SW 1271 (cell line): Measurements from ENCODE around the gene ZNF91.
"Not testable (repeated sequence)": the region's sequence is repeated elsewhere in the genome, so short reads cannot be mapped to it uniquely, and the experiment has no call there.

Experiments
- DNase-seq, 2 experiments: peaks; one replicate each; lab custom pipeline; 2025; lab: John Stamatoyannopoulos, UW

The ZNF91 gene

DNA sequence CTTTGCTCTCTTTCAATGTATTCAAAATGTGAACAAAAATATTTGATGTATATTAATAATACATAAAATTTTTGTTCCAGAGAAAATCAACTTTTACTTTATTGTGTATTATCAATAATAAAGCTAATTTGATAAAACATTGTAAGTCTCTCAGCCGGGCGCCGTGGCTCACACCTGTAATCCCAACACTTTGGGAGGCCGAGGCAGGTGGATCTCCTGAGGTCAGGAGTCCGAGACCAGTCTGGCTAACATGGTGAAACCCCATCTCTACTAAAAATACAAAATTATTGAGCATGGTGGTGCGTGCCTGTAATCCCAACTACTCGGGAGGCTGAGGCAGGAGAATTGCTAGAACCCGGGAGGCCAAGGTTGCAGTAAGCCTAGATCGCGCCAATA lies 449 bp upstream of the ZNF91 start:
- DNase-seq: not testable (repeated sequence)

DNA sequence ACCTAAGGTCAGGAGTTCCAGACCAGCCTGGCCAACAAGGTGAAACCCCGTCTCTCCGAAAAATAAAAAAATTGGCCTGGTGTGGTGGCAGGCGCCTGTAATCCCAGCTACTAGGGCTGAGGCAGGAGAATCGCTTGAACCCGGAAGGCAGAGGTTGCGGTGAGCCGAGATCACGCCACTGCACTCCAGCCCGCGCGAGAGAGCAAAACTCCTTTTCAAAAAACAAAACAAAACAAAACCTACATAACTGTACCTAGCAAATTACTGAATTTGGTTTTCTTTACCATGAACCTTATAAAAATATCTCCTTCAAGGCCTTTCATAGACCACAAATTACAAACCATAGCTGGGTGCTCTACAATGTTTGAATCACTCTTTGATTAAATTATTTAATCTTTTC lies 760 bp downstream of the ZNF91 start:
- no peak for DNase-seq

DNA sequence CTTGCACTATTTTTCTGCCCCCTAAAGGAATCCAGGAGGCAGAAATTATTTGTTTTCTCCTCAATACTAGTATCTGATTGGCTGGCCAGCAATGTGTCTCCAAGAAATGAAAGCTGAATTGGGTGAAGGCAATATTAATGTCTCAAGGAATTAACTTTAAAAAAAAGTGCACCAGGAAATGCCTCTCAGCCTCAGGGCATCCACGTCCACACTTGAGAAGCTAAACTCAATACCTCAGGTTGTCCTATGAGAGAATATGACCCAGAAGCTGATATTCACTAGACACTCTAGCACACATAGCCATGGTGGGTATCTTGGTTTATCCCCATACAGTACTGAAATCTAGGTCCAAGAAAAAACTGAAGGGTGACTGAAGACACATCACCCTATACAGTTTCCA lies 2.1 kb downstream of the ZNF91 start:
- no peak for DNase-seq

DNA sequence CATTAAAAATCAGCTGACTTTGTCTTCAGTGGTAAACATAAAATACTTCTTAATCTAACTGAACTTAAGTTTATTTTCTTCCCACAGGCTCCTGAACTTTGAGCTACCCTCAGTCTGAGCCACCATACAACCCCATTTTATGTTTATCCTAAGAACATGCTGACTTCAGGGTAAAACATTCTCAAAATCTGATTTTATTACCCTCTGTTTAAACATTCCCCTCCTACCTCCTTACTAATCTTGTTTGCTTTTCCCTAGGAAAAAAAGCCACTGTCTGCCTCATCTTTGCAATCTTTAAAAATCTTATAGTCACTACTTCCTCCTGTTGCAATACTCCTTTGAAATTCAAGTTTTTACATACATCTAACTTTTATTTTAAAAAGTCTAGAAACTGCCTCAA lies 4.0 kb downstream of the ZNF91 start:
- DNase-seq: no peak

DNA sequence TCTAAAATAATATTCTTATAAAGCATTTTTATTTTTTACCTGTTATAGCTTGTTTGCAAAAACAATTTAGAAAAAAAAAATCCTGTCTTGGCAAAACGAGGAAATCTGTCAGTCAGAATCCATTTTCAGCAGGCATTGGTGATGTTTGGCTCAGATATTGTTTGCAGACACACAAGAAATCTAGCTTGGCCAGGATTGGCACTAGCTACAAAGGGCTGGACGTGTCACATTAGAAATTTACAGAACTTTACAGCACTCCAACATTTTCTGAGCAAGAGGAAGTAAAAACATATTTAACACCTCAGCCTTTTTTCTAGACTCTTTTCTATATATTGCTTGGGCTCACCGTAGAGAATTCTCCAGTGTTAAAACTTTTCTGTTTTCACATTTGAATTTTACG lies 9.9 kb downstream of the ZNF91 start:
- no peak for DNase-seq

DNA sequence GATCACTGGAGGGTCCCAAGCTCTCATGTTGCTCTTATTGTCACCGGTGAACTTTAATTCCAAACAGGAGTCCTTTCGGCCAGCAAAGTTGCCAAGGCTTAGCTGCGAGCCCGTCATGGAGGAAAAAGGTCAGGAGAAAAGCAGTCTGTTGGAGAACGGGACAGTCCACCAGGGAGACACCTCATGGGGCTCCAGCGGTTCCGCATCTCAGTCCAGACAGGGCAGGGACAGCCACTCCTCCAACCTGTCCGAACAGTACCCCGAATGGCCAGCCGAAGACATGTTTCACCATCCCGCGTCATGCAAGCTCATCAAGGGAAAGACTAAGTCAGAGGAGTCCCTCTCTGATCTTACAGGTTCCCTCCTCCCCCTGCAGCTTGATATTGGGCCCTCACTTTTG lies 10.4 kb downstream of the ZNF91 start:
- no peak for DNase-seq

DNA sequence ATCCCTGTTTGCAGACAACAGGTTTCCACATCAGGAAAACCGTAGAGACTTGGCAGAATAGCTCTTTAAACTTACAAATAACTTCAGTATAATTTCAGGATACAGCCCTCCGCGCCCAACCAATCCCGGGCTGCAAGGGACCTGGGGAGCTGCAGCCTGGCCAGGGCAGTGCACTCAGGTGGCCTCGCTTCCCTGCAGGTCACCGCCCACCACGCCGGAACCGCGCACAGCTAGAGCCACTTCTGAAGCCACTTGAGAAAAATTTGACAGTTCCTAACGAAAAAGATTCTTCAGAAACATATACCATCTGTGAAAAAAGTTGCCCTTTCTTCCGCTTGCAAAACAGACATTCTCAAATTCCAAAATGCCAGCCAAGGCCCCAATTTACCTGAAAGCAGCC lies 11.1 kb downstream of the ZNF91 start:
- DNase-seq: no peak

DNA sequence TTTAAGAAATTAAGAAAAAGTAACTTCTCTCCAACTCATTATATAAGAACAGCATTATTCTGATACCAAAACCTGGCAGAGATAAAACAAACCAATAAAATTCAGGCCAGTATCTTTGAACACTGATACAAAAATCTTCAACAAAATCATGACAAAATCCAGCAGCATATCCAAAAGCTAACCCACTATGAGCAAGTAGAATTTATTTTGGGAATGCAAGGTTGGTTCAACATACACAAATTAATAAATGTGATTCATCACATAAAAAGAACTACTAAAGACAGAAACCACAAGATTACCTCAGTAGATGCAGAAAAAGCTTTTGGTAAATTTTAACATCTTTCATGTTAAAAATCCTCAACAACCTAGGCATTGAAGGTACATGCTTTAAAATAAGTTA lies 12.3 kb downstream of the ZNF91 start:
- no peak for DNase-seq

DNA sequence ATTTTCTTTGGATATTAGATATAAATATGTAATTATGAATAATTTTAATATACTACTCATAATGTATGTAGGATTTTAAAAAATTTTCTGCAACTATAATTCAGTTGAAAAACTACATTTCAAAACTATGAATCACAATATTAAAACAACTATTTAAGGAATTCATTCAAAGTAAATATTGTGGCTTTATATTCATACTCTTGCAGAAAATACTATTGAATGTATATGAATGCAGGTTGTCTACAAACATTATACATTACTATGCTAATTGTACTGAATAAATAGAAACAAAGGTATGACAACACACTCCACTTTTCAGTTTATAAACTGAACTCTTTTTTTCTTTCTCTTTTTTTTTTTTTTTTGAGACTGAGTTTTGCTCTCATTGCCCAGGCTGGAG lies 14.2 kb downstream of the ZNF91 start:
- no peak for DNase-seq

DNA sequence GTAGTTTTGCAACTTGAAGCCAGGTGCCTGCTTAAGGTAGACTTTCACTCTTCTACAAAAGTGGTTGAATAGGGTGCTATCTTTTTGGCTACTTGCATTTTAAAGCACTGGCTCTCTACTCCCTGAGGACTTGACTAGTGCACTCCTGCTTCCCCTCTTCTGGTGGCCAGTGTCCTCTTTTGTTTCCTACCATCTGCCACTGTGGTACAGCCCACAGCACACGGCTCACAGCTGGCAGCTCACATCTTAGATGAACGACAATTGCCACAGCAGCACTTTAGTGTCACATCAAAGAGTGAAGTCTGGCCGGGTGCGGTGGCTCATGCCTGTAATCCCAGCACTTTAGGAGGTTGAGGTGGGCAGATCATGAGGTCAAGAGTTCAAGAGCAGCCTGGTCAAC lies 15.6 kb downstream of the ZNF91 start:
- DNase-seq: not testable (repeated sequence)

DNA sequence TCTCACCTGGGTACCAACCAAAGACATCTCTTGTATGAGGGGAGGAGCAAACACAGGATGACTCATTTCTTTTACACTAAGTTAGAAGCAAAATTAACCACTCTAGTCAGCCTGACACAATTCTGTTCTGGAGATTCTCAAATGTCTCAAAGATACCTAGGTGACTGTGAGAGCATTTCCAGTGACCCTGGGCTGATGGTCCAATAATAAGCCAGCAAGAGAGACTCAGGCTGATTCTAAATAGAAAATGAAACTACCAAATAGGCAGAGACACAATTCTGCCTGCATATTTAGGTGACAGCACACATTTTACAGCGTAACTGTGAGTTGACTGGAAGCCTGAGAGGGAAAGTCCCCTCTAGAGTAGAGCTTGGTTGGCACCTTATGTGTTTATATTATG lies 16.3 kb downstream of the ZNF91 start:
- no peak for DNase-seq

DNA sequence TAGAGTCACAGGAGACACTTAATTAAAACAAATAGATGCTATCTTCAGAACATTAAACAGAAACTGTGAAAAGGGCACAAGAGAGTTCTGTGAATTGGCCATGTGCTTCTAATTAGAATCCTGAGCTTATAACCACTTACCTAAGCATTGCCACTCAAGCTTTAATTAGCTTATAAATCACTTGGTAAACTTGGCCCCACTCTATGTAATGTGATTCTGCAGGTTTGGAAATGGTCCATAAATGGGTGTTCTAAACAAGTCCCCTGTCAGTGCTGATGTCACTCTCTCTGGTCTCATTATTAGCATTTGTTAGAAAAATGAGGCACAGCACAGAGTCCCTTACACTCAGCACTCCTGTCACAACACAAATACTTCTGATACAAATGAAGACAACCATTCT lies 18.0 kb downstream of the ZNF91 start:
- DNase-seq: no peak

DNA sequence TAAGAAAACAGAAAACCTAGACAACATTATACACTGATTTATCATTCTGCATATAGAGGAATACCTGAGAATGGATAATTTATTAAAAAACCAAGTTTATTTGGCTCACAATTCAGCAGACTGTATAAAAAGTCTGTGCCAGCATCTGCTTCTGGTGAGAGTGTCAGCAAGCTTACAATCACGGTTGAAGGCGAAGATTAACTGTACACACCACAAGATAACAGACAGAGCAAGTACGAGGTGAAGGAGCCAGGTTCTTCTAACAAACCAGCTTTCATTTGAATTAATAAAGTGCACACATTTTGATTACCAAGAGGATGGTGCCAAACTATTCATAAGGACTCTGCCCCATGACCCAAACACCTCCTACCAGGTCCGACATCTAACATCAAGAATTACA lies 28.8 kb downstream of the ZNF91 start:
- DNase-seq: no peak

DNA sequence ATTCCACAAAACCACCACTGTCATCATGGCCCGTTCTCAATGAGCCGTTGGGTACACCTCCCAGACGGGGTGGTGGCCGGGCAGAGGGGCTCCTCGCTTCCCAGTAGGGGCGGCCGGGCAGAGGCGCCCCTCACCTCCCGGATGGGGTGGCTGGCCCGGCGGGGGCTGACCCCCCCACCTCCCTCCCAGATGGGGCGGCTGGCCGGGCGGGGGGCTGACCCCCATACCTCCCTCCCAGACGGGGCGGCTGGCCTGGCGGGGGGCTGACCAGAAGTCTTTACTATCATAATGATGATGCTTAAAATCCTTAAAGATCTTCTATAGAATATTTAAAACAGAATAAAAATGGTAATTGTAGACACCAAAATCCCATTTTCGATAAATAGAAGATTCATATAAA lies 29.2 kb downstream of the ZNF91 start:
- not testable (repeated sequence) for DNase-seq

DNA sequence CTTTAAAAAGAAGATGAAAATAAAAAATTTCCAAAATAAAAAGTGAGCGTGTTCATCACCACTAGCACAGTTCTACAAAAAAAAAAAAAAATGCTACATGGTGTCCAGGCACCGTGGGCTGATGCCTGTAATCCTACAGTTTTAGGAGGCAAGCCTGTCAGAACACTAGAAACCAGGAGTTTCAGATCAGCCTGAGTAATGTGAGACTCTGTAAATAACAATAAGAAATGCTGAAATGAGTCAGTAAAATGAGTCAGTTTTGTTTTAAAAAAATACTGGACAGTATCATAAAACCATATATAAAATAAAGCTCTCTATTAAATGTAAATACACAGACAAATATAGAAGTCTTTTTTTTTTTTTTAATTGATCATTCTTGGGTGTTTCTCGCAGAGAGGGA lies 30.0 kb downstream of the ZNF91 start:
- no peak for DNase-seq

DNA sequence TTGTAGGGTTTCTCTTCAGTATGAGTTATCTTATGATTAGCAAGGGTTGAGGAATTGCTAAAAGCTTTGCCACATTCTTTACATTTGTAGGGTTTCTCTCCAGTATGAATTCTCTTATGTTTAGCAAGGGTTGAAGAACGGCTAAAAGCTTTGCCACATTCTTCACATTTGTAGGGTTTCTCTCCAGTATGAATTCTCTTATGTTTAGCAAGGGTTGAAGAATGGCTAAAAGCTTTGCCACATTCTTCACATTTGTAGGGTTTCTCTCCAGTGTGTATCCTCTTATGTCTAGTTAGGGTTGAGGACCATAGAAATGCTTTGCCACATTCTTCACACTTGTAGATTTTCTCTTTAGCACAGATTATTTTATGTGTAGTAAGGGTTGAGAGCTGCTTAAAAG lies 33.4 kb downstream of the ZNF91 start:
- not testable (repeated sequence) for DNase-seq

DNA sequence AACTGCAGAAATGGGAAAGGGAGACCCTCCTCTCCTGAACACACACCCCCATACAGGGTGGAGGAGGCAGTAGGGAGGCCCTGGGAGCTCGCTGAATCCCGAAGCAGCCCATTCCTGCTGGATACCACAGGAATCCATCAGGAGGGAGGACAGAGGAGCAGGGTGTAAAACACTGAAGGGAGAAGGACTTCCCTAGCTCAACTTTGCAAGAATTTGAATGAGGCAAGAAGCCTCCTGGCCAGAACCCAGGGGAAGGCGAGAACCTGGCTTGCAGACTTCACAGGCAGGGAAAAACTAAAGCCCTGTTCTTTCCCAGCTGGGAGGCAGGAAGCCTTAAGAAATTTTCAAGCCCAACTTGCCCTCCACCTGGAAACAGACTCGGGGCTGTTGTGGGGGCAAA lies 43.5 kb downstream of the ZNF91 start:
- no peak for DNase-seq

DNA sequence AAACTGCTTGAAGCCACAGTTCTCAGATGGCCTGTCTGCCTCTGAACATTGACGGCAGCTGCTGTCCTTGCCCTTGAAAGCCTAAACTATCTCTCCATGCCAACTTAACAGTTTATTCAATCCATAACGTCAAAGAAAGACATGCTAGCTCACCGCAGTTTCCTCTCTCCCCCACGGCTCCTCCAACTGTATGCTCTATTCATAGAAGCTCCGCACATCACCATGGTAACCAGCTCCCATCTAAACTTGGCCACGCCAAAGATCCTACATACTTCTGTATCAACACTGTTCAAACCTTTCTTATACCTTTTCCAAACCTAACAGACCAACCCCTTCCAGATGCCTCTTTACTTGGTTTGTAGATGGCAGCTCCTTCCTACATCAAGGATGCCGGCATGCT lies 48.6 kb downstream of the ZNF91 start:
- no peak for DNase-seq

DNA sequence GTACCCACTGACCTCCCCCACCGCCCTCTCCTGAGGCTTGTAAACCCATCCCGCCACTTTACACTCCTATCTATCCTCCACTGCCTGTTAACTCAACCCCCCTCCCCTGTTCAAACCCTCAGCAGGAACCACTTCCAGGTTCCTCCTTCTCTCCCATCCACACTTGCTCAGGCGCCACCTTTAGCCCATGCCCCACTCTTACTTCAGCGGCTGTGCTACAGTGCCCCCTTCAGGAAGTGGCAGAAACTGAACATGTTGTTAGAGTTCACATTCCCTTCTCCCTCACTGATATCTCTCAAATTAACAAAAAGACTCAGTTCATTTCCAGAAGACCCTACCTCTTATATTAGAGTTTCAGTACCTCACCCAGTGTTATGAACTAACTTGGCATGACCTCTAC lies 49.4 kb downstream of the ZNF91 start:
- no peak for DNase-seq

DNA sequence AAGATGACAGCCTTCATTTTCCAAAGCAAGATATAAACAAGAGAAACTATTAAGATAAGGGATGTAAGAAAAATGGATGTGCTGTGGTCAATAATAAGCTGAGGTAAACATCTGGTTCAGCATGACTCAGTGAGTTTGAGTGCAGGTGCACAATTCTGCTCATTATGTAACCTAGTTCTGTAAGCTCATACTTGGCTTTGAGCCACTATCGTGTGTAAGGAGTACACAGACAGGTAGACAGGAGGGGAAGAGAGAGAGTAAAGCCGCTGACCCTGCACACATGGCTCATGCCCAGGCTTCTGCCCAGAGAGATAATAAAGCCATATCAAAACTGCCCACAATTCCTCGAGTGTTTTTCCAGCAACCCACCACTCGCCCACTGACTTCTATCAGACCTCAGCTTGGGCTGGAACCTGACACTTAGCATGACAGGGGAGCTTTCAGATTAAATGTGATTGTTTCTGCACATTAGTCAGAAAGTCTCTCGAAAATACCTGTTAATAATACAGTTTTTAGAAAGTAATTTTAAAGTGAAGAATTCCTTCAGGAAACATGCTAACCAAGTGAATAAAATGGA lies 51.7 kb downstream of the ZNF91 start:
- no peak for DNase-seq

DNA sequence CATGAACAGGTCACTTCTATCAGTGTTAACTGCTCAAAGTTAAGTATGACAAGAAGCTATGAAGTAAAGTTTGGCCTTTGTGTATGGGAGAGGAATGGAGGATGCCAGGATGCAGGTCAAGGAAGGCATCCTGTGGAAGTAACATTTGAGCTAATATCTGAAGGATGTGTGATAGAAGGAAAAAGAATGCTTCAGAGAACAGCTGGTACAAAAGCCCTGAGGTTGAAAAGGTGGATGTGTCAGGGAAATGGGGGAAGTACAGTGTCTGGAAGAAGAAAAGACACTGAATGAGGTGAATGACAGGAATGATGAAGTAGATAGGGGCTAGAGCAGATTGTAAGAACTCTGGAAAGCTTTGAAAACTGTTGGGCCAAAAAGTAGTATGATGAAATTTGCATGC lies 67.1 kb downstream of the ZNF91 start:
- DNase-seq: no peak

DNA sequence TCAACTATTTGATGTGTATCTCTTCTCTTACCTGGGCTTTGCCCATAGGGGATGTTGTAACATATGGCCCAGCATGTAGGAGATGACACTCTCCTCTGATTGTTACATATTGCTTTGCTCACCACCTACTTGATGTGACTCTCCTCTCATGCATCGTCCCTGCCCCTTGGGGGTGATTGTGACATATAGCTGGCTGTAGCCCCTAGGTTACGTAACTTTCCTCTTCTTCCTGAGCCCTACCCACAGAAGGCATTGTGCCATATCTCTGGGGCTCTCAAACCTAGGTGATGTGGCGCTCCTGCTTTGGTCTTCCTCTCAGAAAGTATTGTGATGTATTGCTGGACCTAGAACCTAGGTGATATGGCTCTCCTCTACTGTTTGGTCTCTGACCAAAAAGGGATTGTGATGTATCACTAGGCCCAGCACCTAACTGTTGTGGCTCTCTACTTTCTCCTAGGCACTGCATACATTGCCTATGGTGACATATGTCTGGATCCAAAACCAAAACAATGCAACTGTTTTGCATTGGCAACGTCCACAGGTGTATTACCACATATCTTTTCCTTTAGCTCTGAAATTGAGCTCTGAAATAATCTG lies 73.2 kb downstream of the ZNF91 start:
- peak in 1 of 2 experiments; percentile 5 for DNase-seq

DNA sequence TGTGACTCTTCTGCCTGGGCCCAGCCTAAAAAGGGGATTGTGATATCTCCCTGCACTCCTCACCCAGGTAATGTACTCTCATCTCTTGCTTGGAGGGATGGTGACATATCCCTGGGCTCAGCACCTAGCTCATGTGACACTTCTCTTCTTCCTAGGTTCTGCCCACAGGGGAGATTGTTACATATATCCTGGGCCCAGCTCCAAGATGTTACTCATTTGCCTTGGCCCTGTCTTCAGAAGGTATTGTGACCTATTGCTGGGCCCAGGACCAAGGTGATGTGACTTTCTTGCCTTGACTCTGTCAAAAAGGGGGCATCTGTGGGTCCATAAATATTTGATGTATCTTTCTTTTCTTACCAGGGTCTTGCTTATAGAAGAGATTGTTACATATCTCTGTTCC lies 73.9 kb downstream of the ZNF91 start:
- not testable (repeated sequence) for DNase-seq

DNA sequence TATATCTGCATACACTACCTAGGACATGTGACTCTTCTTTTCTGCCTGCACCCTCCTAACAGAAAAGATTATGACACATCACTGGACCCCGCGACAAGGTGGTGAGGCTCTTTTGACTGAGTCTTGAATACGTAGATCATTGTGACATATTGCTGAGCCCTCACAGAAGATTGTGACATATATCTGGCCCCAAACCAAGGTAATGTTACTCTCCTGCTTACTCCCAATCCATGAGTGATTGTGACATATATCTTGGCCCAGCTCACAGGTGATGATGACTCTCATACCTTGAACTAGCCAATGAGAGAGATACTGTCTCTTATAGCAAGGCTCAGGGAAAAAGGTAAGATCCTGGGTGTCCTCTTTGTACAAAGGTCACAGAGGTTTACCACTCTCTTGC lies 75.7 kb downstream of the ZNF91 start:
- DNase-seq: not testable (repeated sequence)
